ENCODE measurements around the gene CTNND2.

CTNND2 gene

GRCh38 chr5:11531811-11532555 is 372.3 kb downstream of the CTNND2 start:
- no peak for TF ChIP-seq CTCF (IDR thresholded peaks at IDR 0.05; ENCODE audit: low read depth, low read length)
- no peaks in the 10 kb centered on the region for H3K9me3 ChIP-seq
- DNase-seq: no peak
- no peaks in the 10 kb centered on the region for H3K4me1 ChIP-seq
- H3K27me3 ChIP-seq: no peaks in the 10 kb centered on the region
- no peak overlapping the region for H3K4me3 ChIP-seq (ENCODE audit: low read depth, low read length)
- H3K36me3 ChIP-seq: no peaks in the 10 kb centered on the region

GRCh38 chr5:11528720-11529119 is 375.5 kb downstream of the CTNND2 start:
- Histone ChIP-seq H3K4me1 (no peaks in the 10 kb centered on the region), H3K4me3 (ENCODE audit: low read depth, low read length) (no peak overlapping the region), H3K9me3 (no peaks in the 10 kb centered on the region), H3K36me3 (no peaks in the 10 kb centered on the region), H3K27me3 (no peaks in the 10 kb centered on the region)
- TF ChIP-seq CTCF (IDR thresholded peaks at IDR 0.05; ENCODE audit: low read depth, low read length): no peak
- no peak for DNase-seq

DNA sequence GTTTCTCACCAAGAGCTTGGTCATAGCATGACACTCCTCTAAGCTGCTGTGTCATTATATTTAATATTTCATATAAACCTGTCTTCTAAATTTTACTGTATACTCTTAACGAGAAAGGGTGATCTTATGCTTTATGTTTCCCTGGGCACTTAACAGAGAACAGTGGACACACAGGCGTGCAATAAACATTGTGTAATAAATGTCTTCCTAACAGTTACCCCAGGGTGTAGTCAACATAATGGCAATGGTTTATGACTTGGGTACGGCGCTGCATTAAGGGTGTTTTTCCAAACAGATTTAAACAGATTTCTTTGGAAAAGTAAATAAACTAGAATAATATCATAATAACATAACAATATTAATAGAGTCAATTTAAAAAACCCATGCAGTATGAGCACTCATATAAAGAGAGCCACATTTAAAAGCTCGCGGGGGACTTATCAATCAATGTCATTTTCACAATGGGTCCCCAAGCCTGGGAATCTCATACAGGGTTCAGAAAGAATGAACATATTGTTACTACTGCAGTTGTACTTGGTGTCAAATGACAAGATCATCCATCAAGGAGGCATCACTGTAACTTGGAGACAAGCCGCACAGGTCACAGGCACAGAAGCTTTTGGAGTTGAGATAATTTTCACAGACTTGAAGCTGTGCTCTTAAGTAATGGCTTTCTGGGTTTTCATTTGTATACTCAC is 376.4 kb downstream of the CTNND2 start:
- Histone ChIP-seq H3K36me3 (no peaks in the 10 kb centered on the region), H3K4me3 (ENCODE audit: low read depth, low read length) (no peak overlapping the region), H3K9me3 (no peaks in the 10 kb centered on the region), H3K27me3 (no peaks in the 10 kb centered on the region), H3K4me1 (no peaks in the 10 kb centered on the region)
- no peak for DNase-seq
- TF ChIP-seq CTCF (IDR thresholded peaks at IDR 0.05; ENCODE audit: low read depth, low read length): no peak

GRCh38 chr5:11525020-11525419 is 379.2 kb downstream of the CTNND2 start:
- H3K4me3 ChIP-seq (ENCODE audit: low read depth, low read length): no peak overlapping the region
- TF ChIP-seq CTCF (IDR thresholded peaks at IDR 0.05; ENCODE audit: low read depth, low read length): no peak
- H3K36me3 ChIP-seq: no peaks in the 10 kb centered on the region
- DNase-seq: no peak
- H3K4me1 ChIP-seq: no peaks in the 10 kb centered on the region
- no peaks in the 10 kb centered on the region for H3K9me3 ChIP-seq
- H3K27me3 ChIP-seq: no peaks in the 10 kb centered on the region

DNA sequence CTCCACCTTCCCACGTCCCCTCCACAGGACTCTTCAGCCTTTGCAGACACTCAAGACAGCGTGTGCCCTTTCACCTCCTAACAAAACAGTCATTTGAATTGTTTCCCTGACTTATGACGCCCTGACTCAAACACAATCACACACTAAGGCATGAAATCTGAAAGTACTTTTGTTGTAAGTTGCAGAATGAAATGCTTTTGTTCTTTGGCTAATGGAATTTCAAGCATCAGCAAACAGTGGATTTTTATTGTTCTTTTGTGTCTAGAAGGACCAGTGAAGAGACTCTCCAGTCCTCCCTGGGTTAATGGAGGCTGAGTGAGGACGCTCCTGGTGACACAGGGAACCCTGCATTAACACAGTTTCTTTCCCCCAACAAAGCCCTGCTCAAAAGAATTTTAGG is 380.1 kb downstream of the CTNND2 start:
- no peak for DNase-seq
- no peak overlapping the region for H3K4me3 ChIP-seq (ENCODE audit: low read depth, low read length)
- no peaks in the 10 kb centered on the region for H3K9me3 ChIP-seq
- no peaks in the 10 kb centered on the region for H3K27me3 ChIP-seq
- no peak for TF ChIP-seq CTCF (IDR thresholded peaks at IDR 0.05; ENCODE audit: low read depth, low read length)
- H3K4me1 ChIP-seq: no peaks in the 10 kb centered on the region
- H3K36me3 ChIP-seq: no peaks in the 10 kb centered on the region

- no peak for TF ChIP-seq CTCF (IDR thresholded peaks at IDR 0.05; ENCODE audit: low read depth, low read length)
- H3K36me3 ChIP-seq: no peaks in the 10 kb centered on the region
- H3K4me3 ChIP-seq (ENCODE audit: low read depth, low read length): no peak overlapping the region
- no peaks in the 10 kb centered on the region for H3K9me3 ChIP-seq
- H3K27me3 ChIP-seq: no peaks in the 10 kb centered on the region
- DNase-seq: no peak
- no peaks in the 10 kb centered on the region for H3K4me1 ChIP-seq
Observed at GRCh38 chr5:11522796-11523195, 381.4 kb downstream of the CTNND2 start.
